Esophagus squamous epithelium (tissue), 4 donors: ENCODE measurements around the gene MRPL38.
A peak's percentile ranks its signal among the peaks of the same experiment; 100 is the strongest.

Source experiments
- CTCF ChIP-seq, 6 experiments: fragments of 450-650 bp in 4 of 6; fragments of 200-600 bp in 2 of 6; sonication (generic) in 2 of 6; IDR thresholded peaks; one replicate each; pipeline ENCODE4 v1.5.1; 2016 to 2019; ENCODE audit warnings: antibody characterized with exemption in 6 of 6, mild to moderate bottlenecking in 4 of 6, moderate library complexity in 4 of 6
- POLR2A ChIP-seq, 4 donors: fragments of 450-650 bp; IDR thresholded peaks; one replicate each; pipeline ENCODE4 v1.6.1; 2017; ENCODE audit warnings: antibody characterized with exemption in 4 of 4, mild to moderate bottlenecking in 4 of 4, moderate library complexity in 3 of 4

GRCh38 chr17:75940727-75941441, 36.2 kb upstream of the MRPL38 start, which contains the start of gene FBF1:
- TF ChIP-seq CTCF (IDR thresholded peaks at IDR 0.05) (peak in 2 of 6 experiments; percentile 10 to 44), POLR2A (IDR thresholded peaks at IDR 0.05) (peak in 3 of 4 donors; percentile 76 to 82 (median 77))
